Activated T-cell treated with anti-CD3 and anti-CD28 coated beads, Interleukin-2, amount 50 U/mL, for 4 hours (primary cell): ENCODE results near the gene TUBB6. TPM values are rescaled to one million over a fixed set of nuclear protein-coding genes. Genes with fewer than 3 reads are reported as not detected.
A peak's percentile ranks its signal among the peaks of the same experiment; 100 is the strongest.

ENCODE experiments used
- ATAC-seq, 2 donors: fragments of 200-7000 bp; cut with Tn5 transposase; one replicate each; pipeline ENCODE4 v1.10.0; 2021
- DNase-seq: peaks from one replicate; pipeline ENCODE4 v3.0.0-alpha.2; 2020
- H3K27me3 Mint-ChIP-seq: one replicate; pipeline ENCODE4 v1.8.0; 2021; ENCODE audit warnings: low read depth, mixed read lengths
- H3K36me3 Mint-ChIP-seq: one replicate; pipeline ENCODE4 v1.8.0; 2022; ENCODE audit warnings: mixed read lengths; ENCODE audit not compliant: insufficient read depth
- H3K4me1 Mint-ChIP-seq: one replicate; pipeline ENCODE4 v1.8.0; 2021; ENCODE audit warnings: low read depth, mixed read lengths
- H3K4me3 Mint-ChIP-seq: one replicate; pipeline ENCODE4 v1.8.0; 2021; ENCODE audit warnings: mild to moderate bottlenecking, moderate library complexity, mixed read lengths
- H3K9me3 Mint-ChIP-seq: one replicate; pipeline ENCODE4 v1.8.0; 2021; ENCODE audit warnings: mixed read lengths
- total RNA-seq, 3 donors: library from RNA; stranded (reverse); gene quantifications; one replicate each; pipeline ENCODE4 v1.2.1, GENCODE V29; 2021

TUBB6 gene
- total RNA-seq, 3 donors from 2014 or later, result 1.1 to 2.6 (median 1.3) TPM

- no peaks in the 10 kb centered on the region for H3K4me1 Mint-ChIP-seq
- peaks cover 44% of the 10 kb centered on the region for H3K36me3 Mint-ChIP-seq
- no peaks in the 10 kb centered on the region for H3K27me3 Mint-ChIP-seq
- no peak for ATAC-seq
- DNase-seq, result no peak
- H3K4me3 Mint-ChIP-seq, result no peak overlapping the region
- no peaks in the 10 kb centered on the region for H3K9me3 Mint-ChIP-seq
Observed at GRCh38 chr18:12362473-12363174, 54.6 kb downstream of the TUBB6 start.

- H3K4me1 Mint-ChIP-seq, result peaks cover 3% of the 10 kb centered on the region
- H3K27me3 Mint-ChIP-seq, result no peaks in the 10 kb centered on the region
- H3K4me3 Mint-ChIP-seq, result no peak overlapping the region
- DNase-seq, result no peak
- peaks cover 33% of the 10 kb centered on the region for H3K36me3 Mint-ChIP-seq
- no peaks in the 10 kb centered on the region for H3K9me3 Mint-ChIP-seq
- no peak for ATAC-seq
Observed at GRCh38 chr18:12366379-12366778, 58.3 kb downstream of the TUBB6 start.

- ATAC-seq (no peak), DNase-seq (no peak)
- H3K4me1 Mint-ChIP-seq, result peaks cover 7% of the 10 kb centered on the region
- H3K9me3 Mint-ChIP-seq, result no peaks in the 10 kb centered on the region
- H3K36me3 Mint-ChIP-seq, result peaks cover 33% of the 10 kb centered on the region
- H3K27me3 Mint-ChIP-seq, result no peaks in the 10 kb centered on the region
- no peak overlapping the region for H3K4me3 Mint-ChIP-seq
Observed at GRCh38 chr18:12366784-12367183, 58.7 kb downstream of the TUBB6 start.

- no peak for ATAC-seq
- Mint-ChIP-seq H3K27me3 (no peaks in the 10 kb centered on the region), H3K9me3 (no peaks in the 10 kb centered on the region), H3K36me3 (peaks cover 25% of the 10 kb centered on the region), H3K4me3 (no peak overlapping the region), H3K4me1 (peaks cover 29% of the 10 kb centered on the region)
- DNase-seq, result no peak
Observed at GRCh38 chr18:12369211-12369610, 61.2 kb downstream of the TUBB6 start.

GRCh38 chr18:12371590-12371989 lies 63.5 kb downstream of the TUBB6 start:
- H3K27me3 Mint-ChIP-seq, result no peaks in the 10 kb centered on the region
- ATAC-seq (no peak), DNase-seq (no peak)
- no peak overlapping the region for H3K4me3 Mint-ChIP-seq
- peaks cover 19% of the 10 kb centered on the region for H3K36me3 Mint-ChIP-seq
- H3K4me1 Mint-ChIP-seq, result peaks cover 47% of the 10 kb centered on the region
- no peaks in the 10 kb centered on the region for H3K9me3 Mint-ChIP-seq

- H3K4me3 Mint-ChIP-seq, result no peak overlapping the region
- ATAC-seq (no peak), DNase-seq (no peak)
- H3K9me3 Mint-ChIP-seq, result no peaks in the 10 kb centered on the region
- H3K27me3 Mint-ChIP-seq, result no peaks in the 10 kb centered on the region
- peaks cover 12% of the 10 kb centered on the region for H3K36me3 Mint-ChIP-seq
- H3K4me1 Mint-ChIP-seq, result peaks cover 47% of the 10 kb centered on the region
Observed at GRCh38 chr18:12372406-12372805, 64.4 kb downstream of the TUBB6 start.

GRCh38 chr18:12373116-12373770 lies 65.2 kb downstream of the TUBB6 start:
- H3K4me1 Mint-ChIP-seq, result peaks cover 52% of the 10 kb centered on the region
- H3K36me3 Mint-ChIP-seq, result peaks cover 12% of the 10 kb centered on the region
- DNase-seq, result no peak
- no peak overlapping the region for H3K4me3 Mint-ChIP-seq
- H3K9me3 Mint-ChIP-seq, result no peaks in the 10 kb centered on the region
- H3K27me3 Mint-ChIP-seq, result no peaks in the 10 kb centered on the region
- ATAC-seq, result no peak

GRCh38 chr18:12373771-12374116 lies 65.7 kb downstream of the TUBB6 start:
- peaks cover 12% of the 10 kb centered on the region for H3K36me3 Mint-ChIP-seq
- H3K4me3 Mint-ChIP-seq, result no peak overlapping the region
- H3K9me3 Mint-ChIP-seq, result no peaks in the 10 kb centered on the region
- H3K27me3 Mint-ChIP-seq, result no peaks in the 10 kb centered on the region
- ATAC-seq, result no peak
- H3K4me1 Mint-ChIP-seq, result peaks cover 52% of the 10 kb centered on the region
- no peak for DNase-seq

GRCh38 chr18:12374401-12374800 lies 66.4 kb downstream of the TUBB6 start:
- H3K4me3 Mint-ChIP-seq, result peak overlapping the region; percentile 92
- ATAC-seq, result no peak
- peaks cover 9% of the 10 kb centered on the region for H3K36me3 Mint-ChIP-seq
- DNase-seq, result no peak
- no peaks in the 10 kb centered on the region for H3K27me3 Mint-ChIP-seq
- H3K4me1 Mint-ChIP-seq, result peaks cover 52% of the 10 kb centered on the region
- no peaks in the 10 kb centered on the region for H3K9me3 Mint-ChIP-seq

Other genes starting within 250 kb of the TUBB6 start
- not detected for gene ANKRD62, start 214.4 kb upstream of the TUBB6 start, total RNA-seq
- gene CIDEA, start 53.9 kb upstream of the TUBB6 start, total RNA-seq, result not detected
- 10 to 100 TPM; 78.7 to 93.5 (median 88.3) TPM for gene AFG3L2, start 69.0 kb downstream of the TUBB6 start, total RNA-seq
- gene PRELID3A, start 99.7 kb downstream of the TUBB6 start, total RNA-seq, result 1 to 10 TPM; 1.8 to 4.3 (median 2.3) TPM